Muscle layer of colon (tissue), 2 donors: ENCODE results near the gene SP6.

Experiments used
- H3K27ac ChIP-seq: one replicate; pipeline ENCODE4 v1.7.0; 2013; ENCODE audit warnings: low read depth, mild to moderate bottlenecking, low read length, moderate library complexity
- H3K27me3 ChIP-seq, 2 donors: one replicate each; pipeline ENCODE4 v1.7.0; 2013; ENCODE audit warnings: low read length in 2 of 2, mild to moderate bottlenecking in 2 of 2; ENCODE audit not compliant: insufficient read depth in 2 of 2, control insufficient read depth in 1 of 2
- H3K36me3 ChIP-seq: one replicate; pipeline ENCODE4 v1.7.0; 2013; ENCODE audit warnings: mild to moderate bottlenecking, low read length; ENCODE audit not compliant: insufficient read depth
- H3K4me1 ChIP-seq: one replicate; pipeline ENCODE4 v1.7.0; 2013; ENCODE audit warnings: mild to moderate bottlenecking, low read length; ENCODE audit not compliant: insufficient read depth
- H3K4me3 ChIP-seq, 2 donors: one replicate each; pipeline ENCODE4 v1.7.0; 2013; ENCODE audit warnings: low read length in 2 of 2, low read depth in 1 of 2, mild to moderate bottlenecking in 1 of 2, moderate library complexity in 1 of 2
- H3K9ac ChIP-seq: one replicate; pipeline ENCODE4 v1.7.0; 2013; ENCODE audit warnings: low read length
- H3K9me3 ChIP-seq: one replicate; pipeline ENCODE4 v1.7.0; 2013; ENCODE audit warnings: mild to moderate bottlenecking, low read length
- donor health status: abdominal sarcoma.
- donor health status: Adenocarcinoma of cecum.

SP6 gene

GRCh38 chr17:47815106-47815918 lies 35.7 kb downstream of the SP6 start:
- Histone ChIP-seq H3K4me1 (peaks cover 2% of the 10 kb centered on the region), H3K36me3 (peaks cover 26% of the 10 kb centered on the region), H3K4me3 (no peak overlapping the region), H3K9ac (no peak overlapping the region), H3K9me3 (no peaks in the 10 kb centered on the region), H3K27ac (no peak overlapping the region), H3K27me3 (no peaks in the 10 kb centered on the region)

GRCh38 chr17:47813512-47814031 lies 37.4 kb downstream of the SP6 start:
- no peaks in the 10 kb centered on the region for H3K9me3 ChIP-seq
- H3K36me3 ChIP-seq = peaks cover 32% of the 10 kb centered on the region
- H3K27me3 ChIP-seq = no peaks in the 10 kb centered on the region
- H3K27ac ChIP-seq = no peak overlapping the region
- no peak overlapping the region for H3K4me3 ChIP-seq
- no peaks in the 10 kb centered on the region for H3K4me1 ChIP-seq
- H3K9ac ChIP-seq = no peak overlapping the region

- no peak overlapping the region for H3K27ac ChIP-seq
- no peaks in the 10 kb centered on the region for H3K27me3 ChIP-seq
- no peaks in the 10 kb centered on the region for H3K4me1 ChIP-seq
- H3K36me3 ChIP-seq = peaks cover 36% of the 10 kb centered on the region
- H3K9ac ChIP-seq = no peak overlapping the region
- H3K9me3 ChIP-seq = no peaks in the 10 kb centered on the region
- H3K4me3 ChIP-seq = no peak overlapping the region
Measured at GRCh38 chr17:47813077-47813476, 37.9 kb downstream of the SP6 start.

GRCh38 chr17:47812146-47812920 lies 38.6 kb downstream of the SP6 start:
- Histone ChIP-seq H3K4me3 (no peak overlapping the region), H3K27ac (no peak overlapping the region), H3K4me1 (no peaks in the 10 kb centered on the region), H3K36me3 (peaks cover 42% of the 10 kb centered on the region), H3K27me3 (no peaks in the 10 kb centered on the region), H3K9me3 (no peaks in the 10 kb centered on the region), H3K9ac (no peak overlapping the region)

GRCh38 chr17:47811709-47812108 lies 39.3 kb downstream of the SP6 start:
- Histone ChIP-seq H3K27me3 (no peaks in the 10 kb centered on the region), H3K4me3 (no peak overlapping the region), H3K4me1 (no peaks in the 10 kb centered on the region), H3K9ac (no peak overlapping the region), H3K36me3 (peaks cover 38% of the 10 kb centered on the region), H3K9me3 (no peaks in the 10 kb centered on the region), H3K27ac (no peak overlapping the region)

DNA sequence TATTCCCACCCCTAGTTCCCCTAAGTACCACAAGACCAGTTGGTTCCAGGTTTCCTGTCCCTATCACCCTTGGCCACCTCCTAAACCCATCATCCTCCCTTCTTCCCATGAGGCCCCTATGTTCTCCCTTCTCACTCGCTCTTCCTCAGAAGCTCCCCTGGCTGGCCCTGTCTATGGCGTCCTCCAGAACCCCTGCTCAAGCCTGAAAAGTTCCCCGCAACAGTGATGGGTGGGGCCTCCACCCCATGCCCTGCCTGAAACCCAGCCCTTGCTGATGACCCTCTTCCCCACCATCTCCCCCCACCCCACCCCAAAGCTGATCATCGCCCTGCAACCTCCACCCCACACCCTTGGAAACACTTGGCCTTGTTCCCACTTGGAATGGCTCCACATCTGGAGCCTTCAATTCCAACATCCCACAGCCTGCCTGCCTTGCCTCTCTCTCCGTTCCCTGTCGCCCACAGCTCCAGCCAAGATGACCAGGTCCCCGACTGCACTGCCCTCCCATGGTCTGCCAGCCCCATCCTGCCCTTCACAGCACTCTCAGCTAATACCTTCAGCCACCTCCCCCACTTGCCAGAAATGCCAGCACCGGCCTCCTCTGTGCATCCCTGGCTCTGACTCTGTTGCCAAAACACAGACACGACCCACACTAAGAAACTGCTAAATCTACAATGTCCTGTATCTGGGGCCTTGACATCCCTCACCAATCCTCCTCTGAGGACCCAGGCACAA lies 39.9 kb downstream of the SP6 start:
- Histone ChIP-seq H3K4me1 (no peaks in the 10 kb centered on the region), H3K27me3 (no peaks in the 10 kb centered on the region), H3K9ac (no peak overlapping the region), H3K4me3 (no peak overlapping the region), H3K9me3 (no peaks in the 10 kb centered on the region), H3K36me3 (peaks cover 34% of the 10 kb centered on the region), H3K27ac (no peak overlapping the region)

DNA sequence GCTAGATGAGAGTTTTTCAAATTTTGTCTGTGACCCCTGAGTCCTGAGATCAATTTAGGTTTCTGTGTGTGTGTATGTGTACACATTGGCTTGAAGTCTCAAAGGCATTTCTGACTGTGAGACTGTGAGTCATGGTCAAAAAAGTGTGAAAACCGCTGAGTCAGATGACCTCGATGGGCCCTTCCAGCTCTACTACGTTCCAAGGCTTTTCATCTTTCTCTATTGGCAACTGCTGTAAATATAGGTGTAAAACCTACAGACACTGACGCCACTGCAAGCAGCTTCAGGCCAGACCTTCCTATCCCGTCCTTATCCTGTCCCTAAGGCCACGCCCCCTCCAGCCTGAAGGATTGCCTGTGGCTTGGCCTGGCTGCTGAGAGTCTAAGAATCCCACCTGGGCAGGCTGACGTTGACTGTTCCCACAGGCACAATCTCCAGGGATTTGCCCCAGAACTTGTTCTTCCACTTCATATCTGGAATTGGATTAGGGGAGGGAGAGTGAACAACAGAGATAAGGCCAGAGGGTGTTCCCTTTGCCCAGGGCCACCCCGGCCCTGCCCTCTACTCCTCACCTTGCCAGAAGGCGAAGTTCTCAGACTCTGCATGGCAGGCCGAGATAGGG lies 40.7 kb downstream of the SP6 start:
- Histone ChIP-seq H3K9me3 (no peaks in the 10 kb centered on the region), H3K9ac (no peak overlapping the region), H3K36me3 (peaks cover 34% of the 10 kb centered on the region), H3K4me1 (no peaks in the 10 kb centered on the region), H3K27me3 (no peaks in the 10 kb centered on the region), H3K4me3 (no peak overlapping the region), H3K27ac (no peak overlapping the region)

DNA sequence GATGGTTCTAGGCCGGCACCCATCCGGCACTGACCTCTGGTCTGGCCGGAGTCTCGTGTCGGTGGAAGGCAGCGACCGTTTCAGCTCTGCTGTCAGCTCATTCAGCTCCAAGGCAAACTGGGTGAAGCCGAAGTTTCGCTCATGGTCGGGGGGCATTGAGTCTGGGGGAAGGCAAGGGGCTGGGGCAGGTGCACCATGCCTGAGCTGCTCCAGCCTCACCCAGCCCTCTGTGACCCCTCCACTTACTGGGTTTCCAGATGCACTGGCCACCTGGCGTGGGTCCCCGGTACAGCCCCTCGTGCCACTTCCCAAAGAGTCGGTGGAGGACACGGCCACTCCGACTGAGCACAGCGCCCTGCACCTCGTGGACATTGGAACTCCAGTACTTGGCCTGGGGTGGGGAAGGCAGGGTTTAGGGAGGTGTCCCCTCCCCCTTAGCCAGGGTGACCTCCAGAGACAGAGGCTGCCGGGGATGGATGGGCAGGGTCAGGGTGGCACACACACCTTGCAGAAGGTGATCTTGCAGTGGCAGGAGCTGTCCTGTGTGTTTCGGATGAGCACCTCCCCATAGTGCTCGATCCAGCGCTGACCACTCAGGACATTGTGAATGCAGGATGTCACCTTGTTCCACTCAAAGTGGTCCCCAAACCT lies 42.0 kb downstream of the SP6 start:
- H3K4me1 ChIP-seq = no peaks in the 10 kb centered on the region
- H3K4me3 ChIP-seq = no peak overlapping the region
- no peaks in the 10 kb centered on the region for H3K27me3 ChIP-seq
- no peak overlapping the region for H3K27ac ChIP-seq
- no peak overlapping the region for H3K9ac ChIP-seq
- no peaks in the 10 kb centered on the region for H3K9me3 ChIP-seq
- peaks cover 34% of the 10 kb centered on the region for H3K36me3 ChIP-seq

- H3K4me1 ChIP-seq = no peaks in the 10 kb centered on the region
- H3K9me3 ChIP-seq = no peaks in the 10 kb centered on the region
- no peak overlapping the region for H3K27ac ChIP-seq
- no peaks in the 10 kb centered on the region for H3K27me3 ChIP-seq
- no peak overlapping the region for H3K9ac ChIP-seq
- H3K36me3 ChIP-seq = peaks cover 34% of the 10 kb centered on the region
- no peak overlapping the region for H3K4me3 ChIP-seq
Measured at GRCh38 chr17:47808036-47808829, 42.7 kb downstream of the SP6 start.

GRCh38 chr17:47807421-47807820 lies 43.5 kb downstream of the SP6 start:
- Histone ChIP-seq H3K9ac (no peak overlapping the region), H3K27me3 (no peaks in the 10 kb centered on the region), H3K27ac (no peak overlapping the region), H3K36me3 (peaks cover 34% of the 10 kb centered on the region), H3K4me3 (no peak overlapping the region), H3K9me3 (no peaks in the 10 kb centered on the region), H3K4me1 (no peaks in the 10 kb centered on the region)
